ENCODE measurements around the gene NACAD.
"Not testable (repeated sequence)": the region's sequence is repeated elsewhere in the genome, so short reads cannot be mapped to it uniquely, and the experiment has no call there.

The NACAD gene

GRCh38 chr7:45117582-45117981, 28.8 kb upstream of the NACAD start:
- DNase-seq (ENCODE audit: low spot score) = no peak

GRCh38 chr7:45116048-45116447, 27.3 kb upstream of the NACAD start:
- no peak for DNase-seq (ENCODE audit: low spot score)

- no peak for DNase-seq (ENCODE audit: low spot score)
Measured at GRCh38 chr7:45114926-45115325, 26.2 kb upstream of the NACAD start.

- not testable (repeated sequence) for DNase-seq (ENCODE audit: low spot score)
Measured at GRCh38 chr7:45114257-45114656, 25.5 kb upstream of the NACAD start.

GRCh38 chr7:45112648-45113047, 23.9 kb upstream of the NACAD start:
- no peak for DNase-seq (ENCODE audit: low spot score)

- peak; percentile 95 for DNase-seq (ENCODE audit: low spot score)
Measured at GRCh38 chr7:45111298-45112223, 22.8 kb upstream of the NACAD start, which contains the start of gene TBRG4. Gene TBRG4 (minus strand): TSS chr7:45111697. CDS start chr7:45109237, 2,460 bp downstream.

- DNase-seq (ENCODE audit: low spot score) = no peak
Measured at GRCh38 chr7:45108863-45109262, 20.1 kb upstream of the NACAD start.

GRCh38 chr7:45107356-45107755, 18.6 kb upstream of the NACAD start:
- DNase-seq (ENCODE audit: low spot score) = no peak

GRCh38 chr7:45106820-45107219, 18.1 kb upstream of the NACAD start:
- no peak for DNase-seq (ENCODE audit: low spot score)

GRCh38 chr7:45105588-45106188, 16.9 kb upstream of the NACAD start:
- no peak for DNase-seq (ENCODE audit: low spot score)

GRCh38 chr7:45104844-45105587, 16.2 kb upstream of the NACAD start:
- DNase-seq (ENCODE audit: low spot score) = no peak

GRCh38 chr7:45103958-45104843, 15.4 kb upstream of the NACAD start:
- DNase-seq (ENCODE audit: low spot score) = no peak

- DNase-seq (ENCODE audit: low spot score) = no peak
Measured at GRCh38 chr7:45102785-45103712, 14.3 kb upstream of the NACAD start.

GRCh38 chr7:45101748-45102147, 13.0 kb upstream of the NACAD start:
- no peak for DNase-seq (ENCODE audit: low spot score)

- DNase-seq (ENCODE audit: low spot score) = no peak
Measured at GRCh38 chr7:45100761-45101480, 12.2 kb upstream of the NACAD start.

GRCh38 chr7:45099891-45100760, 11.4 kb upstream of the NACAD start:
- DNase-seq (ENCODE audit: low spot score) = no peak

- no peak for DNase-seq (ENCODE audit: low spot score)
Measured at GRCh38 chr7:45098983-45099839, 10.4 kb upstream of the NACAD start.

GRCh38 chr7:45092931-45093235, 4.1 kb upstream of the NACAD start:
- DNase-seq (ENCODE audit: low spot score) = no peak

Data from hematopoietic multipotent progenitor cell treated with erythropoietin and hydrocortisone succinate and interleukin-3 and kit ligand, for 15 days (in vitro differentiated cells).